D341Med (cell line): ENCODE data around the gene LIN54.
A peak's percentile ranks its signal among the peaks of the same experiment; 100 is the strongest.
"Not testable (repeated sequence)": the region's sequence is repeated elsewhere in the genome, so short reads cannot be mapped to it uniquely, and the experiment has no call there.

Experiments
- DNase-seq: peaks from one replicate; pipeline ENCODE4 v3.0.0; 2012; ENCODE audit warnings: low spot score

LIN54 gene

GRCh38 chr4:83010522-83011318, at the start of gene LIN54:
Gene LIN54 (minus strand): TSS chr4:83010823. CDS start chr4:82984844, 25,979 bp downstream.
- DNase-seq = peak; percentile 82

GRCh38 chr4:83054928-83055327, 44.3 kb upstream of the LIN54 start:
- DNase-seq = peak; percentile 35

- DNase-seq = not testable (repeated sequence)
These were observed 38.2 kb upstream of the LIN54 start for GRCh38 chr4:83048781-83049180.

GRCh38 chr4:83046693-83047473, 36.3 kb upstream of the LIN54 start:
- DNase-seq = no peak

GRCh38 chr4:83043801-83044407, 33.3 kb upstream of the LIN54 start:
- no peak for DNase-seq

- DNase-seq = not testable (repeated sequence)
These were observed 32.5 kb upstream of the LIN54 start for GRCh38 chr4:83043157-83043556.

GRCh38 chr4:83040269-83040668, 29.6 kb upstream of the LIN54 start:
- DNase-seq = peak; percentile 28

- no peak for DNase-seq
These were observed 26.5 kb upstream of the LIN54 start for GRCh38 chr4:83036991-83037665.

GRCh38 chr4:83034630-83035494, 24.2 kb upstream of the LIN54 start, which contains the start of gene COPS4:
Gene COPS4 (plus strand): TSS chr4:83035183. CDS start chr4:83035225, 42 bp downstream.
- peak; percentile 95 for DNase-seq

GRCh38 chr4:83029688-83030087, 19.1 kb upstream of the LIN54 start:
- DNase-seq = no peak

GRCh38 chr4:83028976-83029375, 18.4 kb upstream of the LIN54 start:
- DNase-seq = no peak

GRCh38 chr4:83025563-83025962, 14.9 kb upstream of the LIN54 start:
- DNase-seq = no peak

- no peak for DNase-seq
These were observed 13.6 kb upstream of the LIN54 start for GRCh38 chr4:83024233-83024632.

- DNase-seq = not testable (repeated sequence)
These were observed 13.0 kb upstream of the LIN54 start for GRCh38 chr4:83023599-83023998.

GRCh38 chr4:83022724-83023450, 12.3 kb upstream of the LIN54 start:
- no peak for DNase-seq

- no peak for DNase-seq
These were observed 9.3 kb upstream of the LIN54 start for GRCh38 chr4:83019794-83020494.

- DNase-seq = no peak
These were observed 3.3 kb upstream of the LIN54 start for GRCh38 chr4:83013902-83014301.

GRCh38 chr4:83013420-83013867, 2.8 kb upstream of the LIN54 start:
- no peak for DNase-seq

GRCh38 chr4:83012687-83013419, 2.2 kb upstream of the LIN54 start:
- peak; percentile 97 for DNase-seq
